Esophagus squamous epithelium (tissue), 4 donors: ENCODE measurements around the gene CCDC28B.

Experiments used
- CTCF ChIP-seq, 6 experiments: fragments of 450-650 bp in 4 of 6; fragments of 200-600 bp in 2 of 6; sonication (generic) in 2 of 6; IDR thresholded peaks; one replicate each; pipeline ENCODE4 v1.5.1; 2016 to 2019; ENCODE audit warnings: antibody characterized with exemption in 6 of 6, mild to moderate bottlenecking in 4 of 6, moderate library complexity in 4 of 6
- POLR2A ChIP-seq, 4 donors: fragments of 450-650 bp; IDR thresholded peaks; one replicate each; pipeline ENCODE4 v1.6.1; 2017; ENCODE audit warnings: antibody characterized with exemption in 4 of 4, mild to moderate bottlenecking in 4 of 4, moderate library complexity in 3 of 4

- TF ChIP-seq CTCF (IDR thresholded peaks at IDR 0.05) (no peak), POLR2A (IDR thresholded peaks at IDR 0.05) (no peak)
Measured at GRCh38 chr1:32208891-32209328, 8.5 kb downstream of the CCDC28B start, which contains the start of gene DCDC2B.
